HL-60 (cell line): Measurements from ENCODE around the gene ZCCHC3.

ENCODE experiments used
- DNase-seq, 2 experiments: peaks; one replicate each; pipeline ENCODE4 v3.0.0-alpha.2; 2010 to 2020; ENCODE audit warnings: low read depth in 1 of 2, low spot score in 1 of 2
- H3K27ac ChIP-seq: fragments of 250-450 bp; sonication (Bioruptor Pico); replicated peaks from 2 replicates; pipeline ENCODE4 v1.5.1; 2020; ENCODE audit warnings: mild to moderate bottlenecking, moderate library complexity
- H3K27me3 ChIP-seq: fragments of 250-450 bp; sonication (Bioruptor Pico); 2 replicates; pipeline ENCODE4 v1.5.1; 2021; ENCODE audit warnings: mild to moderate bottlenecking, moderate library complexity; ENCODE audit not compliant: insufficient read depth, poor library complexity, severe bottlenecking
- H3K4me3 ChIP-seq: replicated peaks from 2 replicates; pipeline ENCODE4 v1.5.1; 2011; ENCODE audit warnings: mild to moderate bottlenecking, control low read depth, low read length; ENCODE audit not compliant: insufficient read depth
- CTCF ChIP-seq: IDR thresholded peaks from one replicate; pipeline ENCODE4 v1.5.1; 2011; ENCODE audit warnings: low read length, control low read depth, inconsistent platforms; ENCODE audit not compliant: insufficient read depth
- GABPA ChIP-seq: IDR thresholded peaks from 2 replicates; pipeline ENCODE4 v1.6.1; 2012; ENCODE audit warnings: low read depth
- POLR2AphosphoS5 ChIP-seq: IDR thresholded peaks from 2 replicates; pipeline ENCODE4 v1.6.1; 2012; ENCODE audit warnings: low read depth
- SPI1 ChIP-seq: IDR thresholded peaks from 2 replicates; pipeline ENCODE4 v1.6.1; 2012; ENCODE audit warnings: low read depth, mild to moderate bottlenecking, borderline replicate concordance
- TF ChIP-seq, protein P1 (sequence below): IDR thresholded peaks from 2 replicates; pipeline ENCODE4 v1.6.1; 2012; ENCODE audit warnings: low read depth; ENCODE audit not compliant: insufficient replicate concordance

ZCCHC3 gene

DNA sequence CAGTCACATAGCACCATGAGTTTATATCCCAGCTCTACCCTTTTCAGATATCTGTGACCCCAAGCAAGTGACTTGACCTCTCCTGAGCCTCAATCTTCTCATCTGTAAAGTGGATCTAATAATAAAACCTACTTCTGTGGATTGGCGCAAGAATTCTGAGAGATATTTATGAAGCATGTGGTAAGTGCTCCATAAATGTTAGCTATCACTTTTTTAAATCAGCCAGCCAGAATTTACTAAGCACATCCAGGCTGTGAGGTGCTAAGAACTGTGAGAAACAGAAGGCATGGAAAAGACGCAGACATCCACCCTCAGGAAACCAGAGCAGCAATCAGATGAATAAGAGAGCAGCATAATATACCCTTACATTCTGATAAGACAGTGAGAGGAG lies 7.7 kb upstream of the ZCCHC3 start:
- Histone ChIP-seq H3K27me3 (no peaks in the 10 kb centered on the region), H3K27ac (peak overlapping the region; percentile 81), H3K4me3 (peak overlapping the region; percentile 76)
- no peak for TF ChIP-seq GABPA
- TF ChIP-seq CTCF = no peak
- TF ChIP-seq, protein P1, sequence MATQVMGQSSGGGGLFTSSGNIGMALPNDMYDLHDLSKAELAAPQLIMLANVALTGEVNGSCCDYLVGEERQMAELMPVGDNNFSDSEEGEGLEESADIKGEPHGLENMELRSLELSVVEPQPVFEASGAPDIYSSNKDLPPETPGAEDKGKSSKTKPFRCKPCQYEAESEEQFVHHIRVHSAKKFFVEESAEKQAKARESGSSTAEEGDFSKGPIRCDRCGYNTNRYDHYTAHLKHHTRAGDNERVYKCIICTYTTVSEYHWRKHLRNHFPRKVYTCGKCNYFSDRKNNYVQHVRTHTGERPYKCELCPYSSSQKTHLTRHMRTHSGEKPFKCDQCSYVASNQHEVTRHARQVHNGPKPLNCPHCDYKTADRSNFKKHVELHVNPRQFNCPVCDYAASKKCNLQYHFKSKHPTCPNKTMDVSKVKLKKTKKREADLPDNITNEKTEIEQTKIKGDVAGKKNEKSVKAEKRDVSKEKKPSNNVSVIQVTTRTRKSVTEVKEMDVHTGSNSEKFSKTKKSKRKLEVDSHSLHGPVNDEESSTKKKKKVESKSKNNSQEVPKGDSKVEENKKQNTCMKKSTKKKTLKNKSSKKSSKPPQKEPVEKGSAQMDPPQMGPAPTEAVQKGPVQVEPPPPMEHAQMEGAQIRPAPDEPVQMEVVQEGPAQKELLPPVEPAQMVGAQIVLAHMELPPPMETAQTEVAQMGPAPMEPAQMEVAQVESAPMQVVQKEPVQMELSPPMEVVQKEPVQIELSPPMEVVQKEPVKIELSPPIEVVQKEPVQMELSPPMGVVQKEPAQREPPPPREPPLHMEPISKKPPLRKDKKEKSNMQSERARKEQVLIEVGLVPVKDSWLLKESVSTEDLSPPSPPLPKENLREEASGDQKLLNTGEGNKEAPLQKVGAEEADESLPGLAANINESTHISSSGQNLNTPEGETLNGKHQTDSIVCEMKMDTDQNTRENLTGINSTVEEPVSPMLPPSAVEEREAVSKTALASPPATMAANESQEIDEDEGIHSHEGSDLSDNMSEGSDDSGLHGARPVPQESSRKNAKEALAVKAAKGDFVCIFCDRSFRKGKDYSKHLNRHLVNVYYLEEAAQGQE = no peak
- no peak for TF ChIP-seq POLR2AphosphoS5
- no peak for TF ChIP-seq SPI1
- DNase-seq = no peak

DNA sequence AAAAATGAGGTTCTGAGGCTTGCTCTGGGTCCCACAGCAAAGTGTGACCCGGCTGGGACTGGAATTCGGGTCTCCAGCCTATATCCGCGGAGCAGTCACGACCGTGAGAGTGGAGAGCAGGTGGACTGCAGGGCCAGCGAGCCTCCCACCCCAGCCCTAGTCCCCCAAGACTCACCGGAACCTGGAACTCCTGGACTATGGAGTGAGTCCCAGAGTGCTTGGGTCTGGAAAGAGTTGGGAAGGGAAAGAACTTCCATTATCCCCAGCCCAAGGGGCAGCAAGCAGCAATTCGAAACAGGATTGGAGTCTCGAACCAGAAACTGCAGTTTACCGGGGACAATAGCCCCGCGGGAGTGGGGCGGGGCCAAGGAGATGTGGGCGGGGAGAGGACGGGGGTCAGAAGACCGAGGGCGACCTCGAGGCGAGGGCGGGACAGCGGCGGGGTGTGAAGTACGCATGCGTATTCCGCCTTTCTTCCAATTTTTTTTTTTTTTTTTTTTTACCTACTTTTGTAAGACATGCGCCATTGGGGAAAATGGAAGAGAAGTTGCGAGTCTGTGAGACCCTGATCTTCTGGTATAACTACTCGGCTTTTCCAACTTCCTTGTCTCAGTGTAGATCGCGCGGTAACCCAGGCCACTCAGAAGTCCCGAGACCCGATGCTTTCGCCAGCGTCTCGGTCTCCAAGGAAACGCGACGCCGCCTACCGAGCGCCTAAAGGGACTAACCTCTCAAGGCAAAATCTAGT lies 7.1 kb upstream of the ZCCHC3 start, which contains the start of gene C20orf96:
Gene C20orf96, minus strand, starts transcription at position 667 of the 748 bp plus-strand sequence. Its CDS starts 140 bp downstream, at position 527.
- H3K27ac ChIP-seq = peak within 1 kb of the TSS; percentile 81
- peak; percentile 75 to 95 for DNase-seq
- H3K4me3 ChIP-seq = peak within 1 kb of the TSS; percentile 76
- TF ChIP-seq, protein P1 = no peak
- no peak for TF ChIP-seq CTCF
- TF ChIP-seq GABPA = no peak
- no peak for TF ChIP-seq SPI1
- TF ChIP-seq POLR2AphosphoS5 = no peak
- H3K27me3 ChIP-seq = no peaks in the 10 kb centered on the region

DNA sequence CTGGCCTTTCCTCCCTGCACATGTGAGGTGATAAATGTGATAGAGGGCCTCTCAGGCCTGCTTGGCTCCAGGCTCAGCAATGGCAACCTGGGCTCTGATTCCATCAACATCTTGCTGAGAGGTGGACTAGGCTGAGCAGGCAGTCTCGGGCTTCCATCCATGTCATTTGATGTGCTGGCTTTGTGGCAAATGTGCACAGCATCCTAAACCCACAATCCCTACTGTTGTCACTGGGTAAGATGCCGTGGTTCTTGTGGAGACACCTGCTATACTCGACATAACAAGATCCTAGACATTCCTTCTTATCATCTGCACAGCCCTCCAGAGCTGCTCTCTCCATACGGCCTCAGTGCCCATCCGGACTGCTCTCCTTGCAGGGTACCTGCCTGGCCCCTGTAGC lies 2.8 kb upstream of the ZCCHC3 start:
- DNase-seq = no peak

More for the DNA sequence above, 2.8 kb upstream of the ZCCHC3 start:
- Histone ChIP-seq H3K27me3 (no peaks in the 10 kb centered on the region), H3K27ac (no peak overlapping the region), H3K4me3 (no peak overlapping the region)
- TF ChIP-seq SPI1 (no peak), POLR2AphosphoS5 (no peak), CTCF (no peak), GABPA (no peak)
- TF ChIP-seq, protein P1 = no peak
